K562 (cell line): ENCODE results near the gene KLKB1. TPM values are rescaled to one million over a fixed set of nuclear protein-coding genes. Genes with fewer than 3 reads are reported as not detected.

Source experiments
- ATAC-seq: fragments of 200-7000 bp; cut with Tn5 transposase; 3 replicates; pipeline ENCODE4 v1.9.1; 2020; ENCODE audit warnings: moderate library complexity
- BruUV-seq: library from RNA; stranded (reverse); fragments of 400-500 nt; replicated peaks from 2 replicates; lab custom pipeline; 2021; lab: Mats Ljungman, UMichigan
- CTCF ChIA-PET: fragments of 300-600 bp; formaldehyde crosslinking; extraction: SDS; loops from one replicate; lab custom pipeline; 2021; ENCODE audit warnings: low intra/inter-chr PET ratio; lab: Yijun Ruan, JAX
- POLR2A ChIA-PET: fragments of 300-600, 350-650 bp; sonication (Branson Sonifier 250); formaldehyde crosslinking; extraction: SDS; loops from one replicate; lab custom pipeline; 2021; ENCODE audit warnings: antibody characterized with exemption, inconsistent platforms; lab: Yijun Ruan, JAX
- DNase-seq, 4 experiments: peaks; one replicate each; pipeline versions ENCODE4 v3.0.0 to v3.0.0-alpha.2; 2011 to 2018; ENCODE audit warnings: low spot score in 3 of 4, mixed read lengths in 3 of 4; ENCODE audit errors: extremely low read depth in 1 of 4
- FAIRE-seq: peaks from 2 replicates; lab custom pipeline; 2011; peaks lifted over from hg19 to GRCh38; lab: Jason Lieb, UNC
- H2AFZ ChIP-seq: 2 replicates; pipeline ENCODE4 v1.6.0; 2011; ENCODE audit warnings: low read depth, low read length, control low read depth, inconsistent platforms
- H3K27ac ChIP-seq: fragments of 200-600 bp; 3 replicates; pipeline ENCODE4 v1.8.0; 2011; ENCODE audit warnings: low read depth, mild to moderate bottlenecking, control low read depth, inconsistent platforms, low read length, moderate library complexity, mixed read lengths; ENCODE audit errors: extremely low read depth
- H3K27me3 ChIP-seq, 2 experiments: fragments of 300-600 bp in 1 of 2; 2 replicates in 1 of 2; 3 replicates in 1 of 2; pipeline versions ENCODE4 v1.6.0 to v1.8.0; 2011; ENCODE audit warnings: inconsistent platforms in 2 of 2, low read length in 2 of 2, mild to moderate bottlenecking in 1 of 2, mixed read lengths in 1 of 2, moderate library complexity in 1 of 2; ENCODE audit not compliant: control insufficient read depth in 2 of 2, insufficient read depth in 2 of 2
- H3K36me3 ChIP-seq: fragments of 300-600 bp; 3 replicates; pipeline ENCODE4 v1.8.0; 2011; ENCODE audit warnings: mild to moderate bottlenecking, low read length, inconsistent platforms; ENCODE audit not compliant: control insufficient read depth, insufficient read depth
- H3K4me1 ChIP-seq, 2 experiments: fragments of 200-600 bp in 1 of 2; replicated peaks in 1 of 2; 2 replicates in 1 of 2; 3 replicates in 1 of 2; pipeline versions ENCODE4 v1.5.1 to v1.8.0; 2011; ENCODE audit warnings: inconsistent platforms in 2 of 2, low read length in 2 of 2, mild to moderate bottlenecking in 1 of 2, mixed read lengths in 1 of 2, moderate library complexity in 1 of 2; ENCODE audit not compliant: control insufficient read depth in 2 of 2, insufficient read depth in 2 of 2
- H3K4me2 ChIP-seq: 2 replicates; pipeline ENCODE4 v1.6.1; 2011; ENCODE audit warnings: low read length, control low read depth, inconsistent platforms, mixed read lengths; ENCODE audit not compliant: insufficient read depth
- H3K4me3 ChIP-seq: fragments of 200-600 bp; sonication (generic), shearing (Covaris generic); 2 replicates; pipeline ENCODE4 v1.5.1; 2016; ENCODE audit warnings: control low read depth, inconsistent platforms
- H3K79me2 ChIP-seq: fragments of 200-600 bp; 3 replicates; pipeline ENCODE4 v1.8.0; 2011; ENCODE audit warnings: low read length, inconsistent platforms; ENCODE audit not compliant: control insufficient read depth, insufficient read depth
- H3K9ac ChIP-seq, 2 experiments: 2 replicates each; pipeline versions ENCODE4 v1.6.0 to v1.6.1; 2011; ENCODE audit warnings: low read depth in 2 of 2, low read length in 2 of 2, control low read depth in 1 of 2, inconsistent platforms in 1 of 2, mild to moderate bottlenecking in 1 of 2, mixed read lengths in 1 of 2; ENCODE audit not compliant: insufficient read depth in 1 of 2
- H3K9me1 ChIP-seq: one replicate; pipeline ENCODE4 v1.6.0; 2011; ENCODE audit warnings: inconsistent platforms, mild to moderate bottlenecking, low read length, moderate library complexity; ENCODE audit not compliant: control insufficient read depth, insufficient read depth
- H3K9me3 ChIP-seq: replicated peaks from 2 replicates; pipeline ENCODE4 v1.5.1; 2011; ENCODE audit warnings: low read depth, low read length, inconsistent platforms; ENCODE audit not compliant: control insufficient read depth, insufficient read depth
- H4K20me1 ChIP-seq: replicated peaks from 2 replicates; pipeline ENCODE4 v1.6.1; 2011; ENCODE audit warnings: low read length, inconsistent platforms, mixed read lengths; ENCODE audit not compliant: control insufficient read depth, insufficient read depth
- ETS1 ChIP-seq: conservative IDR thresholded peaks from 2 replicates; pipeline ENCODE4 v1.6.1; 2011; ENCODE audit warnings: low read depth, mild to moderate bottlenecking, low read length; ENCODE audit not compliant: control insufficient read depth
- ZBTB40 ChIP-seq, 2 experiments: fragments of 450-650 bp in 1 of 2; sonication (generic) in 1 of 2; formaldehyde crosslinking in 1 of 2; IDR thresholded peaks; 2 replicates each; pipeline versions ENCODE4 v1.7.1 to v1.9.0; 2016 to 2022; ENCODE audit warnings: inconsistent platforms in 1 of 2, mild to moderate bottlenecking in 1 of 2, missing genetic modification reagents in 1 of 2
- ZNF408 ChIP-seq: fragments of 250-450 bp; sonication (Bioruptor Pico); IDR thresholded peaks from 2 replicates; pipeline ENCODE4 v1.4.0; 2020; ENCODE audit warnings: low read depth, mild to moderate bottlenecking, moderate library complexity
- WGBS: fragments of 100-300 bp; shearing (Covaris generic); methylation state at CpG from one replicate; pipeline ENCODE4 v1.1.6; 2016; ENCODE audit warnings: low coverage, mixed read lengths; ENCODE audit not compliant: insufficient coverage; ENCODE audit errors: missing lambda C conversion rate; 5-methylcytosine and 5-hydroxymethylcytosine counted together
- in situ Hi-C: fragments of 300-500 bp; cut with MboI; formaldehyde crosslinking; loops from 4 replicates; pipeline ENCODE4 v1.15.0; 2018; ENCODE audit warnings: inconsistent platforms, mixed read lengths
- intact Hi-C: fragments of 100-400 bp; cut with micrococcal nuclease; formaldehyde crosslinking; loops from 2 replicates; pipeline ENCODE4 v1.14.2; 2022
- polyA plus RNA-seq, 8 experiments: library from polyadenylated mRNA; depleted of rRNA in 4 of 8; stranded (reverse) in 5 of 8; unstranded in 3 of 8; fragments of >200 nt; fragmentation: Nextera tagmentation in 2 of 8; fragmentation: Illumina TruSeq in 1 of 8; extraction: Ambion mirVana in 2 of 8; extraction: Trizol in 1 of 8; gene quantifications; 2 replicates each; pipeline versions ENCODE4 v1.2.1 to v1.2.3, GENCODE V29; 2011 to 2014; ENCODE audit warnings: inconsistent platforms in 1 of 8, missing spikeins in 1 of 8
- total RNA-seq, 7 experiments: library from RNA; depleted of rRNA in 6 of 7; stranded (reverse); fragments of >200 nt in 6 of 7; fragmentation: Illumina TruSeq in 2 of 7; extraction: Trizol in 2 of 7; gene quantifications; 2 replicates each; pipeline versions ENCODE4 v1.2.1 to v1.2.3, GENCODE V29; 2011 to 2021; ENCODE audit warnings: low replicate concordance in 1 of 7

The KLKB1 gene
- total and polyA plus RNA-seq, 9 of the 15 experiments (the other 6 are each of a cell fraction or from before 2014, with no cell fraction given), result 0.27 TPM; not detected in 8

- CTCF ChIA-PET, result no interaction called here
- no peak for ATAC-seq
Measured at GRCh38 chr4:186304216-186304615, 76.9 kb downstream of the KLKB1 start.

More at GRCh38 chr4:186304216-186304615, 76.9 kb downstream of the KLKB1 start:
- FAIRE-seq (no peak), DNase-seq (no peak)
- intact Hi-C loops (no loop called here), in situ Hi-C loops (no loop called here)
- H4K20me1 ChIP-seq, result no peaks in the 10 kb centered on the region
- POLR2A ChIA-PET, result no interaction called here
- H3K9me3 ChIP-seq, result no peaks in the 10 kb centered on the region
- WGBS, result 0% methylated on average over 5 of the region's 5 CpGs
- TF ChIP-seq ZBTB40 (IDR thresholded peaks at IDR 0.05), result peak; percentile 84
- no peak for TF ChIP-seq ZBTB40 (CRISPR knock-in tag; IDR thresholded peaks at IDR 0.05)
- TF ChIP-seq ETS1, result no peak
- TF ChIP-seq ZNF408 (CRISPR knock-in tag), result no peak
- H2AFZ ChIP-seq, result no peak overlapping the region
- no TSS peak for BruUV-seq
- H3K4me3 ChIP-seq, result no peak overlapping the region
- H3K9ac ChIP-seq, result no peak overlapping the region
- no peaks in the 10 kb centered on the region for H3K36me3 ChIP-seq
- no peaks in the 10 kb centered on the region for H3K4me1 ChIP-seq
- H3K27ac ChIP-seq, result no peak overlapping the region
- H3K79me2 ChIP-seq, result no peaks in the 10 kb centered on the region
- H3K4me2 ChIP-seq, result no peak overlapping the region
- H3K9me1 ChIP-seq, result no peaks in the 10 kb centered on the region
- H3K27me3 ChIP-seq, result peaks cover 0 to 34% of the 10 kb centered on the region in 2 experiments; a peak in 3 of 5 replicates
